ENCODE results near the gene CHMP2A.

DNA sequence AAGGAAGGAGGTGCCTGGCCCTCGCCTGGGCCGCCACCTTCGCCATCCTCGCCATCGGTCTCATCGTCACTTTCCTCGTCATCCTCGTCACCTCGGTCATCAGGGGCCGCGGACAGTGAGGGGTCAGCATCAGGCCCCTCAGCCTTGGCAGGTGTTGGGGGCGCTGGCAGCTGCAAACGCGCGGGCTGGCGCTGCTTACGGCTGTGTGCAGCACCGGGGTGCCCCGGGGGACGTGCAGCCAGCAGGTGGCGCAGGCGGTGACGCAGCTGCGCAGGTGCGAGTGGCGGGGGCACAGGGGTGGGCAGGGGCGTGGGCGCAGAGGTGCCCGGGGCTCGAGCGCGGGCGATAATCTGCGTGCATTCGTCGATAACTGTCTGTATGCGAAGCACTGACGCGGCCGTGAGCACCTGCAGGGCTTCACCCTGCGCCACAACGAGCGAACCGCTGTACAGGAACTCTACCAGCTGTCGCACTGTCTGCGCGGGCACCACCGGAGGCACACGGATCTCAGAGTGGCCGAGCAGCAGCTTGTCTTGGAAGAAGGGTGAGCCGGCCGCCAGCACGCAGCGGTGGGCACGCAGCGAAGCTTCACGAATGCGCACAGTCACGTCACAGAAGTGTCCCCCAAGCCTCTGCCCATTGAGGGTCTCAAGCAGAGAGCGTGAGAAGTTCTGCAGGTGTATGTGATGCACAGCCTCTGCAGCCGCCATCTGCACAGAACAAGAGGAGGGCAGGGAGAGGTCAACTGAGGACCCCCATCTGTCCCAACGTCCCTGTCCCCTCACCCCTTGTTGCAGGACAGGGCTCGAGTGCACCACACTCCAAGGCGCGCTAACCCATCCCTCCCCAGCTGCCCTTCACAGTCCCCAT lies 37.7 kb downstream of the CHMP2A start:
- TF ChIP-seq, protein P1, sequence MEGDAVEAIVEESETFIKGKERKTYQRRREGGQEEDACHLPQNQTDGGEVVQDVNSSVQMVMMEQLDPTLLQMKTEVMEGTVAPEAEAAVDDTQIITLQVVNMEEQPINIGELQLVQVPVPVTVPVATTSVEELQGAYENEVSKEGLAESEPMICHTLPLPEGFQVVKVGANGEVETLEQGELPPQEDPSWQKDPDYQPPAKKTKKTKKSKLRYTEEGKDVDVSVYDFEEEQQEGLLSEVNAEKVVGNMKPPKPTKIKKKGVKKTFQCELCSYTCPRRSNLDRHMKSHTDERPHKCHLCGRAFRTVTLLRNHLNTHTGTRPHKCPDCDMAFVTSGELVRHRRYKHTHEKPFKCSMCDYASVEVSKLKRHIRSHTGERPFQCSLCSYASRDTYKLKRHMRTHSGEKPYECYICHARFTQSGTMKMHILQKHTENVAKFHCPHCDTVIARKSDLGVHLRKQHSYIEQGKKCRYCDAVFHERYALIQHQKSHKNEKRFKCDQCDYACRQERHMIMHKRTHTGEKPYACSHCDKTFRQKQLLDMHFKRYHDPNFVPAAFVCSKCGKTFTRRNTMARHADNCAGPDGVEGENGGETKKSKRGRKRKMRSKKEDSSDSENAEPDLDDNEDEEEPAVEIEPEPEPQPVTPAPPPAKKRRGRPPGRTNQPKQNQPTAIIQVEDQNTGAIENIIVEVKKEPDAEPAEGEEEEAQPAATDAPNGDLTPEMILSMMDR (IDR thresholded peaks at IDR 0.05; ENCODE audit: low read depth, low read length, poor library complexity, severe bottlenecking) = peak; percentile 29
- TF ChIP-seq EZH2phosphoT487 (IDR thresholded peaks at IDR 0.05; ENCODE audit: borderline replicate concordance, low read length) = no peak

Data from DOHH2 (cell line).